ENCODE results near the gene TPO. TPM values are rescaled to one million over a fixed set of nuclear protein-coding genes. Genes with fewer than 3 reads are reported as not detected.

TPO gene
- total RNA-seq, 1 experiment from 2014 or later, result not detected

DNA sequence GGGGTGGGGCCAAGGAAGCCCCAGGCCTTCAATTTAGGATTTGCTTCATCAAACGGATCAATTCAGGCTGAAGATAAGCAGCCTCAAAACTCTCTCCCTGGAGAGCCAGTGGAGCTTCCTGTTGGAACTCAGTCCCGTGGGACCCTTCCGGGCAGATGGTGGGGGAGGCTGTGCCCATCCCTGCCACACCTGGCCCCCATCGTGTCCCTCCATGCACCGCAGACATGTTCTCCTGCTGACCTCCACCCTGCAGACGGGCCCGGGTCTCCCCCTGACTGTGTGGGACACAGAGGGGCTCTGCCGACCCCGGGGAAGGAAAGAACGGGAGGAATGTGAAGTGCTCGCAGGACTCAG is 144.2 kb downstream of the TPO start (continued):
- no peak for TF ChIP-seq NFATC4 (CRISPR knock-in tag; IDR thresholded peaks at IDR 0.05)
- no peak for TF ChIP-seq ZNF425 (CRISPR knock-in tag; conservative IDR thresholded peaks at IDR 0.05)
- no peak for TF ChIP-seq EMX1 (CRISPR knock-in tag; IDR thresholded peaks at IDR 0.05)
- no peak for TF ChIP-seq ZBTB21 (CRISPR knock-in tag; IDR thresholded peaks at IDR 0.05; ENCODE audit: borderline replicate concordance)
- TF ChIP-seq TP53 (CRISPR knock-in tag; IDR thresholded peaks at IDR 0.05), result no peak

DNA sequence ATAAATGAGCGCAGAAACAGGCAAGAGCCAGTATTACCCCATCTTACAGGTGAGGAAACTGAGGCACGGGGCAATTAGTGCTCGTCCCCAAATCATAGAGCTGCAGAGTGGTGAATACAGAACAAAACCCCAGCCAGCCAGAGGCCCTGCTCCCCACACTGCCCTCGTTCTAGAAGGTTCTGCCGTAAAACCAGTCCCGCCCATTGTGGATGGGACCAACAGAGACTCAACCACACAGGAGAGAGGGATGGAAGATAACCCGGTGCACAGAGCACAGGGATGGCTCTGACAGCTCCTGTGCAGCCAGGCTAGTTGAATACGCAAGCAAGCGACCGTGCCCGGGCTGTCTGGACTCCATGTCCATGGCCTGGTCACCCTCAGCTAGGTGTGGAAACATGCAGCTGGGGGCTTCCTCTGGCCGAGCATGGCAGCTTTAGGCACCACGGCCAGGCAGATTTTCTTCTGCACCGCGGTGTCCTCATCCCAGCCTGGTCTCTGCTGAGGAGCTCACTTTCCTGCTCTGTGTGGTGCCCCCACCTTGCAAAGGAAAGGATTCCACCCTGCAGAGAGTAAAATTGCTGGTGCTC is 146.4 kb downstream of the TPO start:
- no peaks in the 10 kb centered on the region for H3K9me3 Mint-ChIP-seq

More for the DNA sequence above, 146.4 kb downstream of the TPO start:
- ATAC-seq (peak; percentile 70), DNase-seq (ENCODE audit: low spot score) (no peak)
- Mint-ChIP-seq H3K27me3 (ENCODE audit: low read depth) (no peaks in the 10 kb centered on the region), H3K4me1 (peaks cover 12% of the 10 kb centered on the region), H3K27ac (no peak overlapping the region; the same call in 1 of the 2 replicates), H3K36me3 (no peaks in the 10 kb centered on the region), H3K4me3 (no peak overlapping the region)
- ChIA-PET CTCF (interaction anchor here (0.5 to 1.9 kb wide), 5 partner anchors 9 to 813 kb away, joined by 3 to 14 read pairs (median 3); no protein-coding TSS in a partner anchor), POLR2A (no interaction called here)
- no peak for TF ChIP-seq FOXP1 (CRISPR knock-in tag; IDR thresholded peaks at IDR 0.05; ENCODE audit: borderline replicate concordance)
- no peak for TF ChIP-seq CREB1 (CRISPR knock-in tag; IDR thresholded peaks at IDR 0.05)
- TF ChIP-seq ZNF416 (CRISPR knock-in tag; IDR thresholded peaks at IDR 0.05), result no peak
- TF ChIP-seq, protein P1, sequence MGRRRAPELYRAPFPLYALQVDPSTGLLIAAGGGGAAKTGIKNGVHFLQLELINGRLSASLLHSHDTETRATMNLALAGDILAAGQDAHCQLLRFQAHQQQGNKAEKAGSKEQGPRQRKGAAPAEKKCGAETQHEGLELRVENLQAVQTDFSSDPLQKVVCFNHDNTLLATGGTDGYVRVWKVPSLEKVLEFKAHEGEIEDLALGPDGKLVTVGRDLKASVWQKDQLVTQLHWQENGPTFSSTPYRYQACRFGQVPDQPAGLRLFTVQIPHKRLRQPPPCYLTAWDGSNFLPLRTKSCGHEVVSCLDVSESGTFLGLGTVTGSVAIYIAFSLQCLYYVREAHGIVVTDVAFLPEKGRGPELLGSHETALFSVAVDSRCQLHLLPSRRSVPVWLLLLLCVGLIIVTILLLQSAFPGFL (CRISPR knock-in tag; IDR thresholded peaks at IDR 0.05; ENCODE audit: borderline replicate concordance), result no peak
- no peak for TF ChIP-seq TP53 (CRISPR knock-in tag; IDR thresholded peaks at IDR 0.05)
- no peak for TF ChIP-seq CBFB (CRISPR knock-in tag; IDR thresholded peaks at IDR 0.05; ENCODE audit: low read depth)
- TF ChIP-seq ZNF317 (CRISPR knock-in tag; IDR thresholded peaks at IDR 0.05; ENCODE audit: borderline replicate concordance, low read depth), result no peak
- TF ChIP-seq FOXJ3 (CRISPR knock-in tag; IDR thresholded peaks at IDR 0.05; ENCODE audit: borderline replicate concordance), result no peak
- TF ChIP-seq ZNF219 (CRISPR knock-in tag; IDR thresholded peaks at IDR 0.05; ENCODE audit: borderline replicate concordance), result no peak
- TF ChIP-seq, protein P2, sequence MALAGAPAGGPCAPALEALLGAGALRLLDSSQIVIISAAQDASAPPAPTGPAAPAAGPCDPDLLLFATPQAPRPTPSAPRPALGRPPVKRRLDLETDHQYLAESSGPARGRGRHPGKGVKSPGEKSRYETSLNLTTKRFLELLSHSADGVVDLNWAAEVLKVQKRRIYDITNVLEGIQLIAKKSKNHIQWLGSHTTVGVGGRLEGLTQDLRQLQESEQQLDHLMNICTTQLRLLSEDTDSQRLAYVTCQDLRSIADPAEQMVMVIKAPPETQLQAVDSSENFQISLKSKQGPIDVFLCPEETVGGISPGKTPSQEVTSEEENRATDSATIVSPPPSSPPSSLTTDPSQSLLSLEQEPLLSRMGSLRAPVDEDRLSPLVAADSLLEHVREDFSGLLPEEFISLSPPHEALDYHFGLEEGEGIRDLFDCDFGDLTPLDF (CRISPR knock-in tag; IDR thresholded peaks at IDR 0.05), result no peak
- no peak for TF ChIP-seq ZMAT4 (CRISPR knock-in tag; IDR thresholded peaks at IDR 0.05)
- TF ChIP-seq ATF1 (CRISPR knock-in tag; IDR thresholded peaks at IDR 0.05), result no peak
- TF ChIP-seq EMX1 (CRISPR knock-in tag; IDR thresholded peaks at IDR 0.05), result no peak
- TF ChIP-seq ZNF423 (CRISPR knock-in tag; IDR thresholded peaks at IDR 0.05), result no peak
- TF ChIP-seq ZBTB21 (CRISPR knock-in tag; IDR thresholded peaks at IDR 0.05; ENCODE audit: borderline replicate concordance), result no peak
- no peak for TF ChIP-seq TEAD1 (CRISPR knock-in tag; IDR thresholded peaks at IDR 0.05)
- TF ChIP-seq NFATC4 (CRISPR knock-in tag; IDR thresholded peaks at IDR 0.05), result no peak
- TF ChIP-seq ZNF121 (CRISPR knock-in tag; IDR thresholded peaks at IDR 0.05), result no peak
- no peak for TF ChIP-seq CDX4 (CRISPR knock-in tag; IDR thresholded peaks at IDR 0.05; ENCODE audit: borderline replicate concordance)
- no peak for TF ChIP-seq IRF1 (CRISPR knock-in tag; IDR thresholded peaks at IDR 0.05)
